ENCODE results near the gene NAA80. TPM values are rescaled to one million over a fixed set of nuclear protein-coding genes. Genes with fewer than 3 reads are reported as not detected.

Gene NAA80
- total RNA-seq, 1 donor from 2014 or later: 9.4 TPM

DNA sequence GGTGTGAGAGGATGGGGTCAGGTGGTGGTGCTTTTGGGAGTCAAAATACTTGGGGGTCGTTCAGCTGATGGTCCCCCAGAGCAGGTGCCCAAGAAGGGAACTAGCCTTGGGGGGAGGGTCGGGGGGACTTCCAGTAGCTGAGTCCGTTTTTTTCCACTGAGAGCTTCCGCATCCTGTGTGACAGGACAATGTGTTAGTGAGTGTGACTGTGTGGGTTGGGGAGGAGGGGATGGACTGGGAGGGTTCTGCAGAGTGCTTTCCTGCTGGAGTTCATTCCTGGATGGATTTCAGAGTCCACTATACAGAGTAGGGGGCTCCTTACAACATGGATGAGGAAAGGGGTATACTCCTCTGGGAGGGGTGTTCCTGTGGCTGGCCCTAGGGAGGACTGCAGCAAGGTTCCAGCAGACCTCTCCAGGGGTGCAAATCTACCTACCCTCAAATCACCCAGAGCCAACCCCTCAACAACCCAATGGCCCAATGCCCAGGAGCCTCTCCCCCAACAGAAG is 23.9 kb upstream of the NAA80 start:
- H3K4me1 Mint-ChIP-seq (ENCODE audit: low read depth): peaks cover 30% of the 10 kb centered on the region

DNA sequence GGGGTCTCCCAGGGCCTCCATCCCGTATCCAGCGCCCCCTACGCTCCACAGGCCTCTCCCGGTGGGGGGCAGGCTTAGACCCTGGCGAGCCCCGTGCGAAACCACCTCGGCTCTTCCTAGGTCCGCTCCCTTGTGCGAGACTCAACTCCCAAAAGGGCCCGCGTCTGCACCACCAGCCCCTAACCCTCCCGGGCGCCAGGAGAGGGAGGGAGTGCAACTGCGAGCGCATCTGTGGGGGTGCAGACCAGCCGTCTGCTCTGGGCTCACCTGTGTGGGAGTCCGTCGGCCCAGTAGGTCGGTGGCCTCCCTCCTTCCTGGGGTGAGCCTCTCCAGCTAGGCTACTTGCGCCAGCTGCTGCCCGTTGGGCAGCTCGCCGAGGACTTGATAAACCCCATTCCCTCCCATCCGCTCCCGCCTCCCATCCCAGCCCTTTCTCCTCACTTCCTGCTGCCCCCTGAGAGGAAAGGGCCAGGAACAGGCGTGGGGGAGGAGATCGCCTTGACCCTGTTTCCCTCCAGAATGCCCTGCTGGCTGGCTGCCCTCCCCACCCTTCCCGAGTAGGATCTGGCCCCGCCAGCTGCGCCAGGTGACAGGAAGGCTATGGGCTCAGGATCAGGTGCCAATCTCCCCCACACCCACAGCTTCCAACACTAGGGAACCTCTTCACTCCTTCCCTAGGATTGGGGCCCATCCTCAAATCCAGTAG is 23.3 kb upstream of the NAA80 start, which contains the start of gene HYAL2:
HYAL2 (minus strand) TSS at position 360 of the 706 bp plus-strand sequence. CDS start 2,256 bp downstream, outside the sequence.
- Mint-ChIP-seq H3K4me1 (ENCODE audit: low read depth) (peaks cover 30% of the 10 kb centered on the region), H3K4me3 (ENCODE audit: low read depth) (peak within 1 kb of the TSS; percentile 82), H3K9me3 (ENCODE audit: low read depth) (no peaks in the 10 kb centered on the region), H3K27ac (peak within 1 kb of the TSS; percentile 100), H3K27me3 (no peaks in the 10 kb centered on the region), H3K36me3 (ENCODE audit: insufficient read depth) (peaks cover 15% of the 10 kb centered on the region)
- TF ChIP-seq, protein P1, sequence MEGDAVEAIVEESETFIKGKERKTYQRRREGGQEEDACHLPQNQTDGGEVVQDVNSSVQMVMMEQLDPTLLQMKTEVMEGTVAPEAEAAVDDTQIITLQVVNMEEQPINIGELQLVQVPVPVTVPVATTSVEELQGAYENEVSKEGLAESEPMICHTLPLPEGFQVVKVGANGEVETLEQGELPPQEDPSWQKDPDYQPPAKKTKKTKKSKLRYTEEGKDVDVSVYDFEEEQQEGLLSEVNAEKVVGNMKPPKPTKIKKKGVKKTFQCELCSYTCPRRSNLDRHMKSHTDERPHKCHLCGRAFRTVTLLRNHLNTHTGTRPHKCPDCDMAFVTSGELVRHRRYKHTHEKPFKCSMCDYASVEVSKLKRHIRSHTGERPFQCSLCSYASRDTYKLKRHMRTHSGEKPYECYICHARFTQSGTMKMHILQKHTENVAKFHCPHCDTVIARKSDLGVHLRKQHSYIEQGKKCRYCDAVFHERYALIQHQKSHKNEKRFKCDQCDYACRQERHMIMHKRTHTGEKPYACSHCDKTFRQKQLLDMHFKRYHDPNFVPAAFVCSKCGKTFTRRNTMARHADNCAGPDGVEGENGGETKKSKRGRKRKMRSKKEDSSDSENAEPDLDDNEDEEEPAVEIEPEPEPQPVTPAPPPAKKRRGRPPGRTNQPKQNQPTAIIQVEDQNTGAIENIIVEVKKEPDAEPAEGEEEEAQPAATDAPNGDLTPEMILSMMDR (IDR thresholded peaks at IDR 0.05; ENCODE audit: unreplicated experiment): no peak
- no peak for DNase-seq (ENCODE audit: low spot score, unreplicated experiment)

More for the DNA sequence above, 23.9 kb upstream of the NAA80 start:
- Mint-ChIP-seq H3K9me3 (ENCODE audit: low read depth) (no peaks in the 10 kb centered on the region), H3K4me3 (ENCODE audit: low read depth) (peak overlapping the region; percentile 82), H3K27ac (no peak overlapping the region), H3K27me3 (no peaks in the 10 kb centered on the region), H3K36me3 (ENCODE audit: insufficient read depth) (peaks cover 15% of the 10 kb centered on the region)
- DNase-seq (ENCODE audit: low spot score, unreplicated experiment): no peak
- TF ChIP-seq, protein P1 (IDR thresholded peaks at IDR 0.05; ENCODE audit: unreplicated experiment): no peak

DNA sequence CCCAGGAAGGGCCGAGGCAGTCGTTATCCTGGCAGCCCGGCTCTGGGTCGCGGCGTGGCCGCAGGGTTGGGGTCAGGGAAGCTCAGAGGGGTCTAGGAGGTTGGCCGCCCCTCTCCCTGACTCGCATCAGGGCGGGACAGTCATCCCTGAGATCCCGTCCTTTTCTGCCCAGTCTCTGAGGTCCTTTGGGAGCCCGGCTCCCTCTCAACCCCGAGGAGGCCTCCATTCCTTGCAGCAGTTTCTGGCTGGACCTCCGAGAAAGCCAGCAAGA is 22.8 kb upstream of the NAA80 start:
- Mint-ChIP-seq H3K4me1 (ENCODE audit: low read depth) (peaks cover 30% of the 10 kb centered on the region), H3K27me3 (no peaks in the 10 kb centered on the region), H3K4me3 (ENCODE audit: low read depth) (peak overlapping the region; percentile 82), H3K9me3 (ENCODE audit: low read depth) (no peaks in the 10 kb centered on the region), H3K27ac (peak overlapping the region; percentile 100), H3K36me3 (ENCODE audit: insufficient read depth) (peaks cover 15% of the 10 kb centered on the region)
- no peak for DNase-seq (ENCODE audit: low spot score, unreplicated experiment)
- TF ChIP-seq, protein P1 (IDR thresholded peaks at IDR 0.05; ENCODE audit: unreplicated experiment): no peak

DNA sequence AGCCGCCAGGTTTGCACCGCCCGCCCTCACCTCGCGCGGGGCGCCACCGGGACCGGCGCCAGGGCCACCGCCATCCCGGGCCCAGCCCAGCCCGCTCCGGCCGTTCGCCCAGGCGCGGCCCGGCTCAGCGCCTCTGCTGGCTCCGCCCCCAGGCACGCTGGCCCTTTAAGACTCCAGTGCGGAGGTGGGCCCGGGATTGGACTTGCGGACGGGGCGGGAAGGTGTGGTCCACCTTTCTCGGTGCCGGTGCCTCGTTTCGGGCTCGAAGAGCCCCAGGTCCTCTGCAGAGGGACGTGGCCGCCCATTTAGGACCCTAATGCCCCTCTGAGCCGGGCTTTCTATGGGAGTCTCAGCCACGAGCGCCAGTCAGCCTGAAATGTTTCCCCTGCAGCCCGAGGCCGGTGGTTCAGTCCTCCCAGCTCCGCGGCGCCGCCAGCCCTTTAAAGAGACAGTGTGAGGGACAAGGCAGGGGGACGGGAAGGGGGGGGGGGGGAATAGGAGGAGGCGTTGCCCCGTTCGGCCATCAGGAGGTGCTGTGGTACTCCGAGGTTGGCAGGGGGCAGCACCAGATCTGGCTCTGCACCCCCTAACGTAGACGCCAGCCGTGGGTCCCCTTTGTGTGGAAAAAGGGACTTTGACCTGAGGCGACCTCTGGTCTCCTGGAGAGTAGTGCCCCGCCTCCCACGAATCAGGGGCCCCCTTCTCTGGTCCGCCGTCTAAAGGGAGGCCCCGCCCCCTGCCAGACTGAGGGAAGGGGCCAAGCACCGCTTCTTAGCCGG is 22.3 kb upstream of the NAA80 start:
- TF ChIP-seq, protein P1 (IDR thresholded peaks at IDR 0.05; ENCODE audit: unreplicated experiment): peak; percentile 69
- Mint-ChIP-seq H3K9me3 (ENCODE audit: low read depth) (no peaks in the 10 kb centered on the region), H3K4me3 (ENCODE audit: low read depth) (peak overlapping the region; percentile 82), H3K27ac (peak overlapping the region; percentile 100), H3K36me3 (ENCODE audit: insufficient read depth) (peaks cover 17% of the 10 kb centered on the region), H3K4me1 (ENCODE audit: low read depth) (peaks cover 29% of the 10 kb centered on the region), H3K27me3 (no peaks in the 10 kb centered on the region)
- peak; percentile 77 for DNase-seq (ENCODE audit: low spot score, unreplicated experiment)

DNA sequence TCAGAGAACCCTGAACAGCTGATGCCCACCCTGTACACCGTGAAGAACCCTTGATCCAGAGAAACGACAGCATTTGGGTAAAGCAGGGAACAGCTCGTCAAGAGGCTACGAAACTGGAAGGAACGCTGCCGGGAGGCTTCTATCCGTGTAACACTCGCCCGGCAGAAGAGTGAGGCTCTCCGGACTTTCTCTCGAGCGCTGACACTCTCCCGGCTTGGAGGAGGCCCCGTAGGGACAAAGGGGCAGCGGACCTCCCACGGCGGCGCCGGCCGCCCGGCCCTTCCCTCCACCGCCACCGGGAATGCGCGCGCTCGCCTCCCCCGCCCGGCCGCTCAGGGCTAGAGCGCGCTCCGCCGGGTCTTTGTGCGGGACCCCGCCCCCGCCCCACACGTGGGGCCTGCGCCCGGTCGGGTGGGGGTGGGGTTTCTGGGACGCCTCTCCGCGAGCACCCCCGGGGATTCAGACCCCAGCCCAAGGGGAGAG is 21.7 kb upstream of the NAA80 start:
- TF ChIP-seq, protein P1 (IDR thresholded peaks at IDR 0.05; ENCODE audit: unreplicated experiment): no peak
- peak overlapping the region; percentile 90 for H3K4me3 Mint-ChIP-seq (ENCODE audit: low read depth)
- H3K27ac Mint-ChIP-seq: peak overlapping the region; percentile 97
- peaks cover 32% of the 10 kb centered on the region for H3K4me1 Mint-ChIP-seq (ENCODE audit: low read depth)
- H3K9me3 Mint-ChIP-seq (ENCODE audit: low read depth): no peaks in the 10 kb centered on the region
- DNase-seq (ENCODE audit: low spot score, unreplicated experiment): peak; percentile 73
- H3K36me3 Mint-ChIP-seq (ENCODE audit: insufficient read depth): peaks cover 20% of the 10 kb centered on the region
- no peaks in the 10 kb centered on the region for H3K27me3 Mint-ChIP-seq
